ENCODE results near the gene HLX. TPM values are rescaled to one million over a fixed set of nuclear protein-coding genes. Genes with fewer than 3 reads are reported as not detected.

HLX gene
- total RNA-seq, 1 donor, result 9.0 TPM

DNA sequence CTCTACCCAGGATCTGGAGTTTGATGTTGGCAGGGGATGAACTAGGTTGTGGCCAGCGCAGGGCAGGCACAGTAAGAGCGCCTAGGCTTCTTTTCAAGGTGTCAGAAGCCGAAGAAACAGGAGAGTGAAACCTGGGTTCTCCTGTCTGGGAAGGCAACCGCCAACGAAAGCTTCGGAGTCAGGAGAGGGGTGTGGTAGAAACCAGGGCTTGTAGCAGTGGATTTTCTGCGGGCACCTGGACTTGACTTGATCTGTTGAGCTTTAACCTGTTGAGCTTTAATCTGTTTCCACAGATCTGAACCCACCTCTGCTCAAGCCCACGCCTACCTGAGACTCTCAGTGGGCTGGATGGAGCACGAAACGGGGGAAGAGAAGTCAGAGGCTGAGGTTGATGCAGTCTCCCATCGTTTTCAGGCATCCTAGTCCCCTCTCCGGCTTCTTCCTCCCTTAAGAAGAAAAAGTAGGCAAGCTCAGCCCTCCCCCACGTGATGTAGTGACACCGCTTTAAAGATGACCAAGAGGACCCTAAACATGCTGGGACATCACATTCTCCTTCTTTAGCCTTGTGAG is 9.3 kb downstream of the HLX start:
- H3K4me2 ChIP-seq (ENCODE audit: insufficient read depth, low read length), result peak overlapping the region; percentile 95
- H3K9me3 ChIP-seq (ENCODE audit: low read depth, low read length), result no peaks in the 10 kb centered on the region
- no peak overlapping the region for H3K4me3 ChIP-seq (ENCODE audit: insufficient read depth, low read length)
- H3K79me2 ChIP-seq (ENCODE audit: insufficient read depth, low read length), result no peaks in the 10 kb centered on the region
- peaks cover 21% of the 10 kb centered on the region for H3K36me3 ChIP-seq (ENCODE audit: insufficient read depth, low read length)
- TF ChIP-seq, protein P1, sequence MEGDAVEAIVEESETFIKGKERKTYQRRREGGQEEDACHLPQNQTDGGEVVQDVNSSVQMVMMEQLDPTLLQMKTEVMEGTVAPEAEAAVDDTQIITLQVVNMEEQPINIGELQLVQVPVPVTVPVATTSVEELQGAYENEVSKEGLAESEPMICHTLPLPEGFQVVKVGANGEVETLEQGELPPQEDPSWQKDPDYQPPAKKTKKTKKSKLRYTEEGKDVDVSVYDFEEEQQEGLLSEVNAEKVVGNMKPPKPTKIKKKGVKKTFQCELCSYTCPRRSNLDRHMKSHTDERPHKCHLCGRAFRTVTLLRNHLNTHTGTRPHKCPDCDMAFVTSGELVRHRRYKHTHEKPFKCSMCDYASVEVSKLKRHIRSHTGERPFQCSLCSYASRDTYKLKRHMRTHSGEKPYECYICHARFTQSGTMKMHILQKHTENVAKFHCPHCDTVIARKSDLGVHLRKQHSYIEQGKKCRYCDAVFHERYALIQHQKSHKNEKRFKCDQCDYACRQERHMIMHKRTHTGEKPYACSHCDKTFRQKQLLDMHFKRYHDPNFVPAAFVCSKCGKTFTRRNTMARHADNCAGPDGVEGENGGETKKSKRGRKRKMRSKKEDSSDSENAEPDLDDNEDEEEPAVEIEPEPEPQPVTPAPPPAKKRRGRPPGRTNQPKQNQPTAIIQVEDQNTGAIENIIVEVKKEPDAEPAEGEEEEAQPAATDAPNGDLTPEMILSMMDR (IDR thresholded peaks at IDR 0.05; ENCODE audit: extremely low read depth, low read depth, low read length), result no peak
- no peak overlapping the region for H2AFZ ChIP-seq (ENCODE audit: low read length)
- no peak overlapping the region for H3K27ac ChIP-seq (ENCODE audit: low read depth, low read length)
- H4K20me1 ChIP-seq (ENCODE audit: insufficient read depth, low read length), result no peaks in the 10 kb centered on the region
- no peak for DNase-seq (ENCODE audit: insufficient read length, low spot score, missing footprints)
- peaks cover 25% of the 10 kb centered on the region for H3K27me3 ChIP-seq (ENCODE audit: insufficient read depth, low read length)
- H3K4me1 ChIP-seq (ENCODE audit: insufficient read depth, low read length), result peaks cover 6% of the 10 kb centered on the region

DNA sequence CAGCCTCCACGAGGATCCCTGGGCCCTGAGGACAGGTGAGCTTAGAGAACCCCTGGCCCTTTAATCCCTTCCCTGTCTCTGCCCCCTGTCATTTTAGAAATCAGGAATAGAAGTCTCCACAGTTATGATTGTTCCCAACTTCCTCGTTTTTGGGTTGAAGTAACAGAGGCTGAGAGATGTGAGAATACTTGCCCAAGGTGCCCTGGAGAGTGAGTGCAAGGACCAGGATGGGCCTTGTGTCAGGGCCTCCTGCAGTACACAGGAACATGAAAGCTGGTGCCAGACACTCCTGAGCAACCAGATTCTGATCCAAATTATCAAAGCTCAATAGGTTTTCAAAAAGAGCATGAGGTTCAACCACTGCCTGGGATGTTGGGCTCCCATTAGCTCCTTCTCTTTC is 10.1 kb downstream of the HLX start:
- Histone ChIP-seq H3K36me3 (ENCODE audit: insufficient read depth, low read length) (peaks cover 15% of the 10 kb centered on the region), H3K27ac (ENCODE audit: low read depth, low read length) (no peak overlapping the region), H3K27me3 (ENCODE audit: insufficient read depth, low read length) (peaks cover 31% of the 10 kb centered on the region), H3K4me3 (ENCODE audit: insufficient read depth, low read length) (no peak overlapping the region), H3K79me2 (ENCODE audit: insufficient read depth, low read length) (no peaks in the 10 kb centered on the region), H3K9me3 (ENCODE audit: low read depth, low read length) (no peaks in the 10 kb centered on the region), H3K4me1 (ENCODE audit: insufficient read depth, low read length) (peaks cover 6% of the 10 kb centered on the region), H3K4me2 (ENCODE audit: insufficient read depth, low read length) (no peak overlapping the region), H4K20me1 (ENCODE audit: insufficient read depth, low read length) (no peaks in the 10 kb centered on the region), H2AFZ (ENCODE audit: low read length) (no peak overlapping the region)
- TF ChIP-seq, protein P1 (IDR thresholded peaks at IDR 0.05; ENCODE audit: extremely low read depth, low read depth, low read length), result no peak
- DNase-seq (ENCODE audit: insufficient read length, low spot score, missing footprints), result no peak

DNA sequence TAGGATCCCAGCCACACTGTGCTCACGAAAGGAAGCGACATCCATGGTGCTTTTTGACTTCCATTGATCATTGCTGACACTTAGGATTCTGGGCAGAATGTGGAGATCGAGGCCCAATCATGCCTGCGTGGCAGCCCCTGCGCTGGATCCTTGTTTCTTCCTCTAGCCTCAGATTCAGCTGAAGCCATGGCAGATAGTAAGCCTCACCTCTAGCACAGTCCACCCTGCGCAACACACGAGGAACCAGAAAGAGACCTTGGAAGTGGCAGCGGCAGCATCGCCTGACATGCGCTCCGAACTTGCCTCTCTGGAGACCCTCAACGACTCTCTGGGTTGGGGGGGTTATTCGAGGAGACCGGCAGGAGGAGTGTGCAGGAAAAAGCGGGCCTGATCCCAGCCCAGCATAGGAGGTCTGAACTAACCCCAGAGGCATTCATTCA is 10.6 kb downstream of the HLX start:
- Histone ChIP-seq H3K4me1 (ENCODE audit: insufficient read depth, low read length) (peaks cover 6% of the 10 kb centered on the region), H3K4me2 (ENCODE audit: insufficient read depth, low read length) (no peak overlapping the region), H3K4me3 (ENCODE audit: insufficient read depth, low read length) (no peak overlapping the region), H3K79me2 (ENCODE audit: insufficient read depth, low read length) (no peaks in the 10 kb centered on the region), H4K20me1 (ENCODE audit: insufficient read depth, low read length) (no peaks in the 10 kb centered on the region), H3K9me3 (ENCODE audit: low read depth, low read length) (no peaks in the 10 kb centered on the region), H2AFZ (ENCODE audit: low read length) (no peak overlapping the region), H3K36me3 (ENCODE audit: insufficient read depth, low read length) (peaks cover 10% of the 10 kb centered on the region), H3K27me3 (ENCODE audit: insufficient read depth, low read length) (peaks cover 31% of the 10 kb centered on the region), H3K27ac (ENCODE audit: low read depth, low read length) (no peak overlapping the region)
- TF ChIP-seq, protein P1 (IDR thresholded peaks at IDR 0.05; ENCODE audit: extremely low read depth, low read depth, low read length), result no peak
- no peak for DNase-seq (ENCODE audit: insufficient read length, low spot score, missing footprints)

DNA sequence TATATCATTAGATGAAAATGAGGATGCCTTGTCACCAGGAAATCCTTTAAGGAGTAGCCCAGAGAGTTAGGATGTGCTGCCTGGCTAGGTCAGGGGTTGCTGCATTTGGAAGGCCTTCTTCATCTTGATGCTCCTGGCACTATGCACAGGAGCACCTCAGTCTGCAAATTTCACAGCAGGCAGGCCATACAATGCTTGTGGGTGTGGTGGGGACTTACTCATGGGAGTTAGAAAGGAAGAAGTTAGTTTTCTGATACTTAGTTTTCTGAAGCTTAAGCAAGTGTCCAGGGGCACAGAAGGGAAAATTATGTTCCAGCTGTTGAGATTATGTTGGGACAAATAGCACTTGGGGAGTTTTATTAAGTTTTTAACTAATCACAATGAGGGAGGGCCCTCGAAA is 11.4 kb downstream of the HLX start:
- no peak overlapping the region for H2AFZ ChIP-seq (ENCODE audit: low read length)
- no peak overlapping the region for H3K4me2 ChIP-seq (ENCODE audit: insufficient read depth, low read length)
- no peak overlapping the region for H3K27ac ChIP-seq (ENCODE audit: low read depth, low read length)
- H3K4me3 ChIP-seq (ENCODE audit: insufficient read depth, low read length), result no peak overlapping the region
- H3K4me1 ChIP-seq (ENCODE audit: insufficient read depth, low read length), result peaks cover 6% of the 10 kb centered on the region
- no peaks in the 10 kb centered on the region for H4K20me1 ChIP-seq (ENCODE audit: insufficient read depth, low read length)
- TF ChIP-seq, protein P1 (IDR thresholded peaks at IDR 0.05; ENCODE audit: extremely low read depth, low read depth, low read length), result no peak
- no peaks in the 10 kb centered on the region for H3K9me3 ChIP-seq (ENCODE audit: low read depth, low read length)
- H3K27me3 ChIP-seq (ENCODE audit: insufficient read depth, low read length), result peaks cover 31% of the 10 kb centered on the region
- H3K36me3 ChIP-seq (ENCODE audit: insufficient read depth, low read length), result peaks cover 3% of the 10 kb centered on the region
- H3K79me2 ChIP-seq (ENCODE audit: insufficient read depth, low read length), result no peaks in the 10 kb centered on the region
- peak; percentile 86 for DNase-seq (ENCODE audit: insufficient read length, low spot score, missing footprints)
